Stimulated activated CD8-positive, alpha-beta memory T cell treated with anti-CD3 and anti-CD28 coated beads, Interleukin-15, amount 100 ng/mL, for 1 hour (primary cell): Measurements from ENCODE around the gene IGF1.

ENCODE experiments used
- DNase-seq: peaks from one replicate; pipeline ENCODE4 v3.0.0-alpha.2; 2020; ENCODE audit warnings: low read depth

Gene IGF1

DNA sequence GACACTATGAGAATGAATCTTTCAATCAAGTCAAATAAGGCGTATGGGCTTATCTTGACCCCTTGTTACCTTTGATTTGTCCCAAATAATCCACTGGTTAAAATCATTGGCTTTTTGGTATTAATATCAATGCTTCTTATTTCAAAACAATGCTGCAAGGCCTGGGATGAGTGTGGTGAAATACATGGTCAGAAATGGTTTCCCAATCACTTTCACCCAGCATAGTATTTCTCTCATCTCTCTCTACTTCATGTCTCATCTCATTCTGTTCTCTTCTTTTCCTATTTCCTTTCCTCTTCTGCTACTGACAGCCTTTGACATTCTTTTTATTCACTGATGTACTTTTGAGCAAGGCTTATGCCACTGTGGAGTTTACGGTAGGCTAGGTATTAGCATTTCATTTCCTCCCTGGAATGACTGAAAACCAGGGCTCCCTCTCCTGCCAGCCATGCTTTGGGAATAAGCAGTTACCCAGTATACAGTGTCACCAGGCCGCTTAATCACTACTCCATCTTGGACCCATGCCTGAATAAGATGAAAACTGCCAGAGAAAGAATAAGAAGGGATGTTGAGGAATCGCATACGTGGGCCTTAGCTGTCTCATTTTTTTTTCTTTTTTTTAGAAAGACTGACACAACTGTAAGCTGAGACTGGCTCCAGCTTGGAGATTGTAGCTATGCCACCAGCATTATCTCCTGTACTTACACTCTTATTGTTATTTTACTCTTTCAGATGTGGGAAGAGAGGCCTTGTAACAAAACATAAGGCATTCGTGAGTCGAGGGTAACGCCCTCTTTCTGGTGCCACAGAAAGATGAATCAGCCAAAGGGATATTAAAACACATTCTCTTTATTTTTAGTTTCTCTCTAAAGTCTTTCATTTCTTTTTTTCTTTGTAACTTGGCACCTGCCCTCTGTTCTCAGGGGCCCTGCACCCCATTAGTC, 53.5 kb downstream of the IGF1 start:
- no peak for DNase-seq

- DNase-seq = no peak
These were observed 55.0 kb downstream of the IGF1 start for GRCh38 chr12:102425109-102426039.

DNA sequence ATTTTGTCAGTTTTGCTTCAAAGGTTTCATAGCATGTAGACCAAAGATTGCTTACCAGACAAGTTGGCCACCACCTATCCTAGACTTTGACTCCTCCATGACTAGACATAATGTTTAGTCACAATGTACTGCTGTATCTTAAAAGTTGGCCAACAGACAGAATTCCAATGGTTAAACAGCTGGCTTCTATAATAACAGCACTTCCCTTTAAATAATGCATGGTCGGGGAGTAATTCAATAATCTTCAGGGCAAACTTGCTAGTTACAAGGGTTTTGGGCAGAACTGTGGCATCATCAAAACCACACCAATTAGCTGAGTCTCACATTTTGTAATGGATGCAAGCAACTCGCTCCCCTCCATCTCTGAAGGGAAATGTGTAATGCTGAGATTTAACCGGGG, 56.9 kb downstream of the IGF1 start:
- DNase-seq = no peak

DNA sequence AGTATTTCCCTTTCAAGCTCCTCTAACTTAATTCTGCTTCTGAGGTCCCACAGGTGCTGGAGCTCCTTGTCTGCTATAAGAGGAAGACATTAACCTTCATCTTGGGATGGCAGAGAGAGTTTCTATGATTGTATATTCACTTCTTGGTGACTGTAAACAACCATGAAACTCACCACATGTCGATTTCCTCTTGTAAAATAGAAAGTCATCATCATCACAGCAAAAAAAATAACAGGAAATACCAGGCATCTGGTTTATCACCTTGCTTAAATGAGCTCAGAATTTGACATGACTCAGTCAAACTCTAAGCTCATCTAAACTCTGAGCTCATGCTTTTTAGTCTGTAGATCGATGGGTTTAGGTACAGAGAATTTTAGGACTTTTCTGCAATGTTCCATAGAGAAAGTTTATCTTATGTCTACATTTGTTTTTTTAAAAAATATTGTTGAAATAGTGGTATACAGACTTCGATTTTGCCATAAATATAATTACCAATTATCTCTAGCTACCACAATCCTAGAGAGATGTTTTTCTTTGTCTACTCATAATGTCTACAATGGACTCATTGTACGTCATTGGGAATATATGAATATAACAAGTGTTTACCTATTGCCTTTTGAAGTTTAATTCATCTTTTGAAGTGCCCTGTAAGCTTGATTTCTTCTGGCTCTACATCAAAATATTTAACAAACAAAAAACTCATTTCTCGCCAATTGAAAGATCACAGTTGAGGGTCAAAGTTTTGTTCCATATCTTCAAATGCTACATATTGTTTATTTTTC, 58.4 kb downstream of the IGF1 start:
- no peak for DNase-seq

GRCh38 chr12:102419094-102419764, 61.1 kb downstream of the IGF1 start:
- DNase-seq = no peak

GRCh38 chr12:102417055-102417454, 63.3 kb downstream of the IGF1 start:
- no peak for DNase-seq

DNA sequence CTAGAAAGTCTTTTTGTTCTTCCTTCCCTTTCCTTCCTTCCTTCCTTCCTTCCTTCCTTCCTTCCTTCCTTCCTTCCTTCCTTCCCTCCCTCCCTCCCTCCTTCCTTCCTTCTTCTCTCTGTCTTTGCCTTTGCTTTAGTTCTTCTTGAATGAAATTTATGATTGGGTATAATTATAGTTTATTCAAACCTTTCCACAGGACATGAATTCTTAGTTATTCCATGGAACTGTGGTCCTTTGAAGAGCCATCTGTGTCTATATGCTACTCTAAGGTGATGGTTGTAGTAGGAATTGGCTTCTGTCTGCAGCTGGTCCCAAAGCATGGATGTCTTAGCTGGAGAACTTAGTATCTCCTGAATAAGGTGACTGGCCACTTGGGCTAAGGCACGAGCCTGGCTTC, 64.8 kb downstream of the IGF1 start:
- DNase-seq = no peak

GRCh38 chr12:102413396-102413795, 67.0 kb downstream of the IGF1 start:
- no peak for DNase-seq

- no peak for DNase-seq
These were observed 69.9 kb downstream of the IGF1 start for GRCh38 chr12:102410511-102410910.

- no peak for DNase-seq
These were observed 71.7 kb downstream of the IGF1 start for GRCh38 chr12:102408487-102409297.

DNA sequence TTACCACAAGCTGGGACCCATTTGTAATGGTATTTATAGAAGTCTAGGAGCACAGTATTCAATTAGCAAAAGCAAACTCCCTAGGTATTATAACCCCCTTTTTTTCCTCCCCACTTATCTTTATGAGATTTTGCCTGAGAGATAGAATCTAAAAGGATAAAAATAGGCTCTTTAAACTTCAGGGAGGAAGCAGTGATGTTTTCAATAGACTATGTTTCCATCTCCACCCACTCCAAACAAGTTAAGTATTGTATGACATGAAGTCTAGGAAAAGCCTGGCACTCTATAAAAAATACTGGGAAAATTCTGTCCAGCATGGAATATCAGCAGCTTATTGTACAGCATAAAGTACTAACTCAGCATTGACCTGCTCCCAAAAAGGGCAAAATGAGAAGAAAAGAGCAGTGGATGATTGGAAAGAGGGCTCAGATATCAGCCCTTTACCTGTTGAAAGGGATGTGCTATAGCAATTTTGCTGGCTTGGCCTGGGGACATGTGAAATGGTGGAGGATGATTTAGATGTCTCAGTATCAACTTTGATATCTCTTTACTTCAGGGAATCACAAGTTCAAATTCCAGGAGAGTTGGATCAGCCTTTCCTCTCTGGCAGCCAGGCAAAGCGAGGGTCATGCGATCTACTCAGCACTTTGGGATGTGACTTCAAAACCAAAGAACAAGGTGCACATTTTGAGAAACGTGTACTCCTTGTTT, 72.4 kb downstream of the IGF1 start:
- DNase-seq = no peak

GRCh38 chr12:102406033-102406584, 74.3 kb downstream of the IGF1 start:
- no peak for DNase-seq

DNA sequence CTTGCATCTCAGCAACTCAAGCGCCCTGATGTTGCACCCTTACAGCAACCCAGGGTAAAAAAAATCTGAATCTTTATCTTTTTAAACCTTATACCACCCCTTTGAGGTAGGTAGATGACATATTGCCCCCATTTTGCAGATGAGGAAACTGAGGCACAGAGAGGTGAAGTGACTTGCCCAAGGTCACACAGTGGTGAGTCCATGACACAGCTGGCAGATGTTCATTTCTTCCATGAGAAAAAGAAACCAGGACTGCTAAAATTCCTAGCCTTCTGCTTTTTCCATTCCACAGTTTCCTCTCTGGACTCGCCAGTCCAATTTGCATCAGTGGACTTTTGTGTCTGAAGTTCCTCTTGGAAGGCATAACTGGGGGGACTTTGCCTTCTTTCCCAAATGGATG, 79.3 kb downstream of the IGF1 start:
- no peak for DNase-seq

DNA sequence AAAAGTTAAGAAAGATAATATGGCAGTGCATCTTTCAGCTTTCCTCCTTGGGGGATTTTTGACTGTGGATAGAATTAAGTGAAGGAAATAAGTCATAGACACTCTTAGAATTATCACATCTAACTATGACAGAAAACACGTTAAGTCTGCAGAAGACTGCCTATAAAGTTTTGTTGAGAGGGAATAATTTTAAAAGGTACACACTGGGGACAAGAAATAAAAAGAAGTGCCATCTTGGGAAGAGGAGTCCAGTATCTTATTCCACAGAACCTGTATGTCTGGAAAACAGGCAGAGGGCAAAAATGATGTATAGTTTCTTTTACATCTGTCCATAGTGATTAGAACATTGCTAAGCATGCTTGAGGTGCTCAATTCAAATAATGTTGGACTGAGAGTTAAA, 80.7 kb downstream of the IGF1 start:
- no peak for DNase-seq

- no peak for DNase-seq
These were observed 84.1 kb downstream of the IGF1 start for GRCh38 chr12:102396276-102396675.

DNA sequence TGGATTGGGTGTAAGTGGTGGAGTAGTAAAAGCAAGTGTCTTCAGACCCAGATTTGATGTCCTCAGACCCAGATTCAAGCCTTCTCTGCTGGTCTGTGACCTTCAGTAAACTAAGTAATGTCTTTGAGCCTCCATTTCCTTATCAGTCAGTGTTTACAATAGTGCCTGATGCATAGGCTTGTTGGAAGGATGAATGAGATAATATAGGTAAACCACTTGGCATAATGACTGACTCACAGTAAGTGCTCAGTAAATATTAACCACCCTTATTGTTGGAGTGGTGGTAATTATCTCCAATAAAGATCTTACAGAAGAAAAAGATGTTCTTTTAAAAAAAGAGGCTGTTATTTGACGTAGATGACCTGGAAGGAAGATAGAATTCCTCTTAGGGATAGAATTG, 86.2 kb downstream of the IGF1 start:
- no peak for DNase-seq

GRCh38 chr12:102390068-102390467, 90.3 kb downstream of the IGF1 start:
- no peak for DNase-seq

DNA sequence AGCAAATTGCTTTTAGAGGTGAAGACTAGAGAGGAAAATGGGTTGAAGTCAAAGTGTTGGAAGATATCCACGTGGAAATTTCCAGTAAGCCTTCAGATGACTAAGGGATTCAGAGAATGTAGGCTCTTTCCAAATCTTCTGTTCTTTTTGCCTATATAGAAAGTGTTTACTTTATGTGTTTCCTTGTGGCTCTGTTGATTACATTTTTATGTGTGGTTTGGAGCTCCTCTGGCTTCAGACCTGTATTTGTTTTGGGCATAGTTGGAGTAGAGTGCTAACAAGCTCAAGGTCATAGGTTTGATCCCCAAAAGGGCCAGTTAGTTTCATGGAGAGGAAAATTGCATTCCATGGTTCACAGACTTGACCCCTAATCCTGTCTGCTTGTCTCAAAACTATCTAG, 91.9 kb downstream of the IGF1 start:
- no peak for DNase-seq

DNA sequence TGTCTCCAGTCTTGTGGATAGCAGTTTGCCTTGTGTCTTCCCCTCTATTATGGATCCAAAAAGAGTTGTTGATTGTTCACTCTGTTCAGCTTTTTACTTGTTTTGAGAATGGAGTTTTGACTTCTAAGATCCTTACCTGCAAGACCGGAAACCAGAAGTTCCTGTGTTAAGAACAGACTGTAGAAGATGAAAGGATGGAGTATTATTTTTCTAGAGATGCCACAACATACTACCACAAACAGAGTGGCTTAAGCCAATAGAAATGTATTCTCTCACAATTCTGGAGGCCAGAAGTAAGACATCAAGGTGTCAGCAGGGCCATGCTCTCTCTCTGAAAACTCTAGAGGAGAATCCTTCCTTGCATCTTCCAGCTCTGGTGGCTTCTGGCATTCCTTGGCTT, 95.0 kb downstream of the IGF1 start:
- DNase-seq = no peak
